Endothelial cell of umbilical vein (primary cell): Measurements from ENCODE around the gene TOMM34. TPM values are rescaled to one million over a fixed set of nuclear protein-coding genes. Genes with fewer than 3 reads are reported as not detected.

Experiments used
- BruUV-seq: library from RNA; stranded (reverse); fragments of 400-500 nt; replicated peaks from 2 replicates; lab custom pipeline; 2021; lab: Mats Ljungman, UMichigan
- CTCF ChIA-PET: fragments of 300-600, 350-600 bp; sonication (Branson Sonifier 250); formaldehyde crosslinking; loops from one replicate; lab custom pipeline; 2021; ENCODE audit warnings: antibody characterized with exemption, inconsistent platforms; lab: Charles Lee
- POLR2A ChIA-PET: fragments of 300-600, 350-600 bp; sonication (Branson Sonifier 250); formaldehyde crosslinking; loops from one replicate; lab custom pipeline; 2021; ENCODE audit warnings: antibody characterized with exemption, inconsistent platforms; lab: Charles Lee
- DNase-seq: peaks from one replicate; pipeline ENCODE4 v3.0.0-alpha.2; 2011; ENCODE audit warnings: low read depth, low spot score
- FAIRE-seq: peaks from 2 replicates; lab custom pipeline; 2011; peaks lifted over from hg19 to GRCh38; lab: Jason Lieb, UNC
- H2AFZ ChIP-seq: 2 replicates; pipeline ENCODE4 v1.6.0; 2012; ENCODE audit warnings: low read depth, low read length, control low read depth, inconsistent platforms
- H3K27ac ChIP-seq: 2 replicates; pipeline ENCODE4 v1.5.1; 2011; ENCODE audit warnings: low read depth, mild to moderate bottlenecking, control low read depth, low read length, moderate library complexity; ENCODE audit not compliant: insufficient read depth
- H3K27me3 ChIP-seq, 2 experiments: 2 replicates each; pipeline versions ENCODE4 v1.6.0 to v1.6.1; 2011; ENCODE audit warnings: low read length in 2 of 2, mixed read lengths in 1 of 2; ENCODE audit not compliant: control insufficient read depth in 2 of 2, insufficient read depth in 2 of 2
- H3K36me3 ChIP-seq, 2 experiments: 2 replicates in 1 of 2; 3 replicates in 1 of 2; pipeline ENCODE4 v1.5.1; 2011; ENCODE audit warnings: low read length in 2 of 2, mild to moderate bottlenecking in 1 of 2, moderate library complexity in 1 of 2; ENCODE audit not compliant: control insufficient read depth in 2 of 2, insufficient read depth in 2 of 2; ENCODE audit errors: extremely low read depth in 1 of 2
- H3K4me1 ChIP-seq: 3 replicates; pipeline ENCODE4 v1.5.1; 2011; ENCODE audit warnings: mild to moderate bottlenecking, low read length; ENCODE audit not compliant: control insufficient read depth, insufficient read depth; ENCODE audit errors: extremely low read depth
- H3K4me2 ChIP-seq: 2 replicates; pipeline ENCODE4 v1.6.1; 2011; ENCODE audit warnings: low read length, control low read depth, mixed read lengths; ENCODE audit not compliant: insufficient read depth
- H3K4me3 ChIP-seq, 3 experiments: fragments of 200-600 bp in 1 of 3; sonication (generic), shearing (Covaris generic) in 1 of 3; replicated peaks in 1 of 3; 2 replicates each; pipeline ENCODE4 v1.5.1; 2011 to 2016; ENCODE audit warnings: control low read depth in 3 of 3, low read length in 3 of 3, mild to moderate bottlenecking in 2 of 3, inconsistent platforms in 1 of 3, low read depth in 1 of 3, moderate library complexity in 1 of 3; ENCODE audit not compliant: insufficient read depth in 1 of 3
- H3K79me2 ChIP-seq: 2 replicates; pipeline ENCODE4 v1.6.0; 2012; ENCODE audit warnings: low read length, inconsistent platforms; ENCODE audit not compliant: control insufficient read depth, insufficient read depth
- H3K9ac ChIP-seq: replicated peaks from 2 replicates; pipeline ENCODE3; 2011; ENCODE audit warnings: low read length, control low read depth; ENCODE audit not compliant: insufficient read depth; ENCODE audit errors: extremely low read depth
- H3K9me1 ChIP-seq: replicated peaks from 3 replicates; pipeline ENCODE4 v1.6.0; 2011; ENCODE audit warnings: mild to moderate bottlenecking, low read length; ENCODE audit not compliant: control insufficient read depth, insufficient read depth; ENCODE audit errors: extremely low read depth
- H3K9me3 ChIP-seq: replicated peaks from 2 replicates; pipeline ENCODE4 v1.5.1; 2012; ENCODE audit warnings: low read length, inconsistent platforms; ENCODE audit not compliant: control insufficient read depth, insufficient read depth
- H4K20me1 ChIP-seq: replicated peaks from 2 replicates; pipeline ENCODE3; 2011; ENCODE audit warnings: mild to moderate bottlenecking, low read length; ENCODE audit not compliant: control insufficient read depth, insufficient read depth; ENCODE audit errors: extremely low read depth
- CTCF ChIP-seq, 2 donors: IDR thresholded peaks; 1 replicate in 1 of 2; 2 replicates in 1 of 2; pipeline ENCODE4 v1.5.1; 2011; ENCODE audit warnings: low read length in 2 of 2, mild to moderate bottlenecking in 2 of 2, moderate library complexity in 2 of 2, control low read depth in 1 of 2, inconsistent platforms in 1 of 2, low read depth in 1 of 2; ENCODE audit not compliant: insufficient read depth in 1 of 2; ENCODE audit errors: extremely low read depth in 1 of 2
- EZH2 ChIP-seq: IDR thresholded peaks from 2 replicates; pipeline ENCODE4 v1.6.1; 2012; ENCODE audit warnings: borderline replicate concordance, low read depth, mild to moderate bottlenecking, moderate library complexity, low read length, inconsistent platforms; ENCODE audit not compliant: severe bottlenecking
- FOS ChIP-seq: IDR thresholded peaks from 2 replicates; pipeline ENCODE4 v1.6.1; 2011; ENCODE audit warnings: mild to moderate bottlenecking, low read length, moderate library complexity, borderline replicate concordance; ENCODE audit not compliant: insufficient read depth
- GATA2 ChIP-seq: IDR thresholded peaks from 2 replicates; pipeline ENCODE4 v1.7.0; 2011; ENCODE audit warnings: low read depth, mild to moderate bottlenecking, moderate library complexity, mixed read lengths, low read length; ENCODE audit not compliant: insufficient read length, insufficient read depth
- JUN ChIP-seq: IDR thresholded peaks from 2 replicates; pipeline ENCODE4 v1.6.1; 2011; ENCODE audit warnings: borderline replicate concordance, low read depth; ENCODE audit not compliant: insufficient read length, insufficient read depth
- MAX ChIP-seq: IDR thresholded peaks from 2 replicates; pipeline ENCODE4 v1.6.1; 2011; ENCODE audit not compliant: insufficient read depth, insufficient read length
- MYC ChIP-seq: IDR thresholded peaks from one replicate; pipeline ENCODE4 v1.6.1; 2011; ENCODE audit warnings: mild to moderate bottlenecking, low read depth, low read length
- POLR2A ChIP-seq: IDR thresholded peaks from 2 replicates; pipeline ENCODE4 v1.6.1; 2012; ENCODE audit warnings: low read depth, mild to moderate bottlenecking, control low read depth, low read length
- POLR2AphosphoS5 ChIP-seq: IDR thresholded peaks from 2 replicates; pipeline ENCODE4 v1.6.1; 2012; ENCODE audit warnings: low read depth, mild to moderate bottlenecking, control low read depth, low read length, moderate library complexity; ENCODE audit not compliant: insufficient read depth
- dilution Hi-C: fragments of 300-500 bp; cut with MboI; formaldehyde crosslinking; loops from one replicate; pipeline ENCODE4 v1.15.0; 2019; ENCODE audit warnings: low sequenced_read_pairs; ENCODE audit not compliant: extremely low pct_ligation_motif_present
- intact Hi-C: fragments of 100-400 bp; cut with micrococcal nuclease; formaldehyde crosslinking; loops from one replicate; pipeline ENCODE4 v1.10.0; 2022
- polyA plus RNA-seq, 4 experiments: library from polyadenylated mRNA; depleted of rRNA in 3 of 4; stranded (reverse) in 3 of 4; unstranded in 1 of 4; fragments of >200 nt; gene quantifications; 2 replicates each; pipeline versions ENCODE4 v1.2.1 to v1.2.3, GENCODE V29; 2011 to 2012; ENCODE audit warnings: missing spikeins in 1 of 4
- total RNA-seq: library from RNA; stranded (reverse); gene quantifications from 2 replicates; pipeline ENCODE4 v1.2.3, GENCODE V29; 2021

The TOMM34 gene
- total and polyA plus RNA-seq, 2 donors (not counting 3 experiments of a cell fraction or from before 2014, with no cell fraction given): 36.3 to 44.2 TPM

GRCh38 chr20:44950368-44950767 is 9.8 kb downstream of the TOMM34 start:
- H3K4me1 ChIP-seq: no peaks in the 10 kb centered on the region
- FAIRE-seq (no peak), DNase-seq (no peak)
- no peaks in the 10 kb centered on the region for H3K27me3 ChIP-seq
- H3K27ac ChIP-seq: no peak overlapping the region
- H3K4me3 ChIP-seq: no peak overlapping the region
- ChIA-PET POLR2A (no interaction called here), CTCF (interaction anchor here (0.9 to 1.4 kb wide), 2 partner anchors 10 to 94 kb away, joined by 5 read pairs; no protein-coding TSS in a partner anchor)
- no TSS peak for BruUV-seq
- no peaks in the 10 kb centered on the region for H4K20me1 ChIP-seq
- TF ChIP-seq POLR2A: no peak
- TF ChIP-seq CTCF (IDR thresholded peaks at IDR 0.05; ENCODE audit: extremely low read depth in 1 of 2, insufficient read depth in 1 of 2, low read depth in 1 of 2, low read length in 2 of 2): no peak
- no peak for TF ChIP-seq JUN
- TF ChIP-seq POLR2AphosphoS5: no peak
- no peak for TF ChIP-seq MYC
- no peak for TF ChIP-seq EZH2
- TF ChIP-seq GATA2: no peak
- TF ChIP-seq MAX: no peak
- TF ChIP-seq FOS: no peak
- H3K36me3 ChIP-seq: peaks cover 47 to 59% of the 10 kb centered on the region in 2 experiments
- no peaks in the 10 kb centered on the region for H3K9me1 ChIP-seq
- no peak overlapping the region for H2AFZ ChIP-seq
- intact Hi-C loops: no loop called here
- peaks cover 15% of the 10 kb centered on the region for H3K79me2 ChIP-seq
- no peak overlapping the region for H3K4me2 ChIP-seq
- dilution Hi-C loops: no loop called here
- H3K9ac ChIP-seq: no peak overlapping the region
- H3K9me3 ChIP-seq: no peaks in the 10 kb centered on the region
